ENCODE data around the gene NEURL1B.

GRCh38 chr5:172699999-172700364 lies 58.9 kb downstream of the NEURL1B start:
- TF ChIP-seq CTCF (IDR thresholded peaks at IDR 0.05; ENCODE audit: poor library complexity, severe bottlenecking), result no peak
- no peak for TF ChIP-seq TAF1 (IDR thresholded peaks at IDR 0.05; ENCODE audit: low read depth)
